H9 (cell line): ENCODE results near the gene MSRB1. TPM values are rescaled to one million over a fixed set of nuclear protein-coding genes. Genes with fewer than 3 reads are reported as not detected.

Experiments
- DNase-seq: peaks from one replicate; pipeline ENCODE4 v3.0.0-alpha.2; 2017
- H2AFZ ChIP-seq: one replicate; pipeline ENCODE4 v1.6.1; 2013; ENCODE audit warnings: mild to moderate bottlenecking, low read length, control low read depth, moderate library complexity
- H2AK5ac ChIP-seq: 2 replicates; pipeline ENCODE4 v1.6.1; 2013; ENCODE audit warnings: low read length, control low read depth, mixed read lengths; ENCODE audit not compliant: insufficient read length
- H2BK120ac ChIP-seq: one replicate; pipeline ENCODE4 v1.6.1; 2013; ENCODE audit warnings: low read depth, mild to moderate bottlenecking, low read length, control low read depth, inconsistent platforms; ENCODE audit not compliant: poor library complexity, severe bottlenecking
- H2BK12ac ChIP-seq: 2 replicates; pipeline ENCODE4 v1.6.1; 2013; ENCODE audit warnings: low read length, control low read depth, mixed read lengths, low read depth; ENCODE audit not compliant: insufficient read length
- H2BK15ac ChIP-seq: 2 replicates; pipeline ENCODE4 v1.6.1; 2013; ENCODE audit warnings: low read depth, low read length, control low read depth
- H2BK20ac ChIP-seq: one replicate; pipeline ENCODE4 v1.6.1; 2013; ENCODE audit warnings: low read depth, mild to moderate bottlenecking, low read length, control low read depth, inconsistent platforms; ENCODE audit not compliant: poor library complexity, severe bottlenecking
- H2BK5ac ChIP-seq: 2 replicates; pipeline ENCODE4 v1.6.1; 2013; ENCODE audit warnings: low read length, control low read depth, mixed read lengths; ENCODE audit not compliant: insufficient read length
- H3K14ac ChIP-seq: 2 replicates; pipeline ENCODE4 v1.6.1; 2013; ENCODE audit warnings: low read length, control low read depth; ENCODE audit not compliant: insufficient read depth
- H3K18ac ChIP-seq: 2 replicates; pipeline ENCODE4 v1.6.1; 2013; ENCODE audit warnings: low read depth, mild to moderate bottlenecking, mixed read lengths, low read length, control low read depth; ENCODE audit not compliant: insufficient read length
- H3K23ac ChIP-seq: 2 replicates; pipeline ENCODE4 v1.6.1; 2013; ENCODE audit warnings: low read length, control low read depth, mixed read lengths, low read depth; ENCODE audit not compliant: insufficient read length
- H3K23me2 ChIP-seq: 2 replicates; pipeline ENCODE4 v1.6.1; 2013; ENCODE audit warnings: low read depth, mild to moderate bottlenecking, mixed read lengths, low read length, control low read depth; ENCODE audit not compliant: insufficient read length, poor library complexity, severe bottlenecking
- H3K27ac ChIP-seq: 2 replicates; pipeline ENCODE4 v1.5.1; 2013; ENCODE audit warnings: low read length, control low read depth, mixed read lengths, low read depth; ENCODE audit not compliant: insufficient read length
- H3K27me3 ChIP-seq: 2 replicates; pipeline ENCODE4 v1.6.1; 2013; ENCODE audit warnings: low read length, control low read depth, inconsistent platforms; ENCODE audit not compliant: insufficient read depth
- H3K4ac ChIP-seq: 2 replicates; pipeline ENCODE4 v1.6.1; 2013; ENCODE audit warnings: low read depth, mild to moderate bottlenecking, control low read depth, inconsistent platforms, low read length, moderate library complexity
- H3K4me1 ChIP-seq: 2 replicates; pipeline ENCODE4 v1.6.1; 2013; ENCODE audit warnings: low read length, control low read depth, inconsistent platforms; ENCODE audit not compliant: insufficient read depth
- H3K4me2 ChIP-seq: 2 replicates; pipeline ENCODE4 v1.6.1; 2013; ENCODE audit warnings: low read length, control low read depth, mixed read lengths; ENCODE audit not compliant: insufficient read length, insufficient read depth
- H3K56ac ChIP-seq: 2 replicates; pipeline ENCODE4 v1.6.1; 2013; ENCODE audit warnings: low read depth, mild to moderate bottlenecking, mixed read lengths, low read length, control low read depth; ENCODE audit not compliant: insufficient read length
- H3K79me1 ChIP-seq: 2 replicates; pipeline ENCODE4 v1.6.1; 2013; ENCODE audit warnings: low read depth, mild to moderate bottlenecking, moderate library complexity, low read length, control low read depth, inconsistent platforms; ENCODE audit not compliant: insufficient read depth, poor library complexity, severe bottlenecking
- H3K79me2 ChIP-seq: 2 replicates; pipeline ENCODE4 v1.6.1; 2013; ENCODE audit warnings: low read length, control low read depth, inconsistent platforms; ENCODE audit not compliant: insufficient read depth
- H3K9ac ChIP-seq: 2 replicates; pipeline ENCODE4 v1.6.1; 2013; ENCODE audit warnings: low read length, control low read depth, mixed read lengths; ENCODE audit not compliant: insufficient read length; ENCODE audit errors: extremely low read depth
- H3K9me3 ChIP-seq: one replicate; pipeline ENCODE4 v1.6.1; 2013; ENCODE audit warnings: low read depth, low read length, inconsistent platforms; ENCODE audit not compliant: control insufficient read depth
- H3T11ph ChIP-seq: one replicate; pipeline ENCODE4 v1.6.1; 2013; ENCODE audit warnings: mild to moderate bottlenecking, low read length, control low read depth, inconsistent platforms
- H4K20me1 ChIP-seq: one replicate; pipeline ENCODE4 v1.6.1; 2013; ENCODE audit not compliant: control insufficient read depth, insufficient read length, insufficient read depth
- H4K5ac ChIP-seq: 2 replicates; pipeline ENCODE4 v1.6.1; 2013; ENCODE audit warnings: low read depth, mild to moderate bottlenecking, mixed read lengths, low read length, control low read depth; ENCODE audit not compliant: insufficient read length
- H4K8ac ChIP-seq: replicated peaks from 2 replicates; pipeline ENCODE4 v1.6.1; 2013; ENCODE audit warnings: low read length, control low read depth, mixed read lengths, low read depth; ENCODE audit not compliant: insufficient read length
- H4K91ac ChIP-seq: 2 replicates; pipeline ENCODE4 v1.6.1; 2013; ENCODE audit warnings: low read depth, mild to moderate bottlenecking, moderate library complexity, mixed read lengths, low read length, control low read depth; ENCODE audit not compliant: insufficient read length
- H3K27ac Mint-ChIP-seq, 3 experiments: 2 replicates in 2 of 3; 3 replicates in 1 of 3; pipeline ENCODE4 v1.8.0; 2020 to 2021; ENCODE audit warnings: mixed read lengths in 3 of 3, mild to moderate bottlenecking in 1 of 3, moderate library complexity in 1 of 3
- H3K27me3 Mint-ChIP-seq: 2 replicates; pipeline ENCODE4 v1.8.0; 2021; ENCODE audit warnings: low read depth, mild to moderate bottlenecking, moderate library complexity, mixed read lengths
- H3K36me3 Mint-ChIP-seq, 3 experiments: 2 replicates in 2 of 3; 3 replicates in 1 of 3; pipeline ENCODE4 v1.8.0; 2020 to 2021; ENCODE audit warnings: low read depth in 3 of 3, mixed read lengths in 3 of 3; ENCODE audit not compliant: insufficient read depth in 1 of 3
- H3K4me1 Mint-ChIP-seq, 2 experiments: 2 replicates each; pipeline ENCODE4 v1.8.0; 2020; ENCODE audit warnings: mixed read lengths in 2 of 2
- H3K4me3 Mint-ChIP-seq, 2 experiments: 2 replicates in 1 of 2; 3 replicates in 1 of 2; pipeline ENCODE4 v1.8.0; 2020 to 2021; ENCODE audit warnings: mild to moderate bottlenecking in 2 of 2, mixed read lengths in 2 of 2, moderate library complexity in 1 of 2
- H3K9me3 Mint-ChIP-seq, 2 experiments: 2 replicates in 1 of 2; 3 replicates in 1 of 2; pipeline ENCODE4 v1.8.0; 2020; ENCODE audit warnings: mild to moderate bottlenecking in 2 of 2, mixed read lengths in 2 of 2, moderate library complexity in 1 of 2
- WGBS: extraction: QIAGEN DNeasy Blood & Tissue Kit; methylation state at CpG from one replicate; pipeline ENCODE4 v1.1.7; 2013; ENCODE audit warnings: missing lambda C conversion rate, low lambda C conversion rate, mixed read lengths; ENCODE audit not compliant: insufficient read length; ENCODE audit errors: extremely low coverage; 5-methylcytosine and 5-hydroxymethylcytosine counted together
- total RNA-seq: library from RNA; stranded (reverse); gene quantifications from 2 replicates; pipeline ENCODE4 v1.2.1, GENCODE V29; 2021
- TF ChIP-seq, protein P1 (sequence below): fragments of 200-600 bp; sonication (generic); conservative IDR thresholded peaks from 3 replicates; pipeline ENCODE4 v1.8.0; 2021; ENCODE audit warnings: antibody characterized with exemption, mild to moderate bottlenecking

MSRB1 gene
- total RNA-seq, 1 experiment from 2014 or later, result 25.7 TPM

DNA sequence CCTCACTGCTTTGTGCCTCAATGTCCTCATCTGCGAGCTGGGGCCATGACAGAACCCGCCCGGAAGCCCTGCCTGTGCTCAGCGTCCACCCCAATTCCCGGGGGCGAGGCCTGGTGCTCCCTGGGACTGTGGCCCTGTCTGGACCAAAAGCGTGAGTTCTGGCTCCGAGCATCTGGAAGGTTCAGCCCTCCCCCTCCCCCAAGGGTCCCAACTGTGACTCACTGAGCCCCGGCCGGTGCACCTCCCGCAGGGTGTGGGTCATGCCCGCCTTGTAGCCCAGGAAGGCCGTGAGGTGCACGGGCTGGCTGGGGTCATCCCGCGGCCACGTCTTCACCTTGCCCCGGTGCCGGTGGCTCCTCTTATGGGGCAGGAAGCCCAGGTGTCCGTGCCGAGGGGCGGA, 10.7 kb upstream of the MSRB1 start:
- no peak overlapping the region for H2BK12ac ChIP-seq
- Mint-ChIP-seq H3K4me1 (peaks cover 4 to 5% of the 10 kb centered on the region in 2 experiments; a peak in 2 of 4 replicates), H3K4me3 (no peak overlapping the region), H3K9me3 (peaks cover 0 to 3% of the 10 kb centered on the region in 2 experiments; a peak in 2 of 5 replicates), H3K27me3 (peaks cover 19% of the 10 kb centered on the region), H3K27ac (no peak overlapping the region), H3K36me3 (no peaks in the 10 kb centered on the region; a peak in 2 of 7 replicates)
- no peak overlapping the region; the same call in 1 of the 2 replicates for H3K14ac ChIP-seq
- TF ChIP-seq, protein P1, sequence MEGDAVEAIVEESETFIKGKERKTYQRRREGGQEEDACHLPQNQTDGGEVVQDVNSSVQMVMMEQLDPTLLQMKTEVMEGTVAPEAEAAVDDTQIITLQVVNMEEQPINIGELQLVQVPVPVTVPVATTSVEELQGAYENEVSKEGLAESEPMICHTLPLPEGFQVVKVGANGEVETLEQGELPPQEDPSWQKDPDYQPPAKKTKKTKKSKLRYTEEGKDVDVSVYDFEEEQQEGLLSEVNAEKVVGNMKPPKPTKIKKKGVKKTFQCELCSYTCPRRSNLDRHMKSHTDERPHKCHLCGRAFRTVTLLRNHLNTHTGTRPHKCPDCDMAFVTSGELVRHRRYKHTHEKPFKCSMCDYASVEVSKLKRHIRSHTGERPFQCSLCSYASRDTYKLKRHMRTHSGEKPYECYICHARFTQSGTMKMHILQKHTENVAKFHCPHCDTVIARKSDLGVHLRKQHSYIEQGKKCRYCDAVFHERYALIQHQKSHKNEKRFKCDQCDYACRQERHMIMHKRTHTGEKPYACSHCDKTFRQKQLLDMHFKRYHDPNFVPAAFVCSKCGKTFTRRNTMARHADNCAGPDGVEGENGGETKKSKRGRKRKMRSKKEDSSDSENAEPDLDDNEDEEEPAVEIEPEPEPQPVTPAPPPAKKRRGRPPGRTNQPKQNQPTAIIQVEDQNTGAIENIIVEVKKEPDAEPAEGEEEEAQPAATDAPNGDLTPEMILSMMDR, result no peak
- DNase-seq, result no peak
- H2BK120ac ChIP-seq, result no peak overlapping the region
- H3K4ac ChIP-seq, result no peak overlapping the region
- no peaks in the 10 kb centered on the region for H3K9me3 ChIP-seq
- no peak overlapping the region for H4K91ac ChIP-seq
- no peaks in the 10 kb centered on the region for H3K79me1 ChIP-seq
- no peak overlapping the region for H3K23ac ChIP-seq
- no peak overlapping the region for H2AFZ ChIP-seq
- no peak overlapping the region for H4K5ac ChIP-seq
- H3K18ac ChIP-seq, result no peak overlapping the region
- no peak overlapping the region for H3K27ac ChIP-seq
- no peak overlapping the region for H2BK5ac ChIP-seq
- no peaks in the 10 kb centered on the region for H3K23me2 ChIP-seq
- no CpG with 5 or more reads among the region's 22 CpGs for WGBS
- H3K56ac ChIP-seq, result no peak overlapping the region
- no peaks in the 10 kb centered on the region for H4K20me1 ChIP-seq
- H2BK20ac ChIP-seq, result no peak overlapping the region
- H2AK5ac ChIP-seq, result no peak overlapping the region
- no peaks in the 10 kb centered on the region for H3K27me3 ChIP-seq
- H4K8ac ChIP-seq, result no peak overlapping the region
- H3K4me2 ChIP-seq, result no peak overlapping the region
- no peaks in the 10 kb centered on the region for H3K4me1 ChIP-seq
- H2BK15ac ChIP-seq, result no peak overlapping the region
- no peak overlapping the region for H3K9ac ChIP-seq
- no peaks in the 10 kb centered on the region for H3K79me2 ChIP-seq
- no peak overlapping the region for H3T11ph ChIP-seq
